CD4-positive, alpha-beta T cell treated with Interferon gamma for 1 hour (primary cell): ENCODE data around the gene SOX10.
"Not testable (repeated sequence)": the region's sequence is repeated elsewhere in the genome, so short reads cannot be mapped to it uniquely, and the experiment has no call there.

ENCODE experiments used
- DNase-seq: peaks from one replicate; pipeline ENCODE4 v3.0.0-alpha.2; 2020

The SOX10 gene

GRCh38 chr22:37959231-37959825, 25.0 kb downstream of the SOX10 start:
- no peak for DNase-seq

- no peak for DNase-seq
These were observed 27.1 kb downstream of the SOX10 start for GRCh38 chr22:37957232-37957631.

DNA sequence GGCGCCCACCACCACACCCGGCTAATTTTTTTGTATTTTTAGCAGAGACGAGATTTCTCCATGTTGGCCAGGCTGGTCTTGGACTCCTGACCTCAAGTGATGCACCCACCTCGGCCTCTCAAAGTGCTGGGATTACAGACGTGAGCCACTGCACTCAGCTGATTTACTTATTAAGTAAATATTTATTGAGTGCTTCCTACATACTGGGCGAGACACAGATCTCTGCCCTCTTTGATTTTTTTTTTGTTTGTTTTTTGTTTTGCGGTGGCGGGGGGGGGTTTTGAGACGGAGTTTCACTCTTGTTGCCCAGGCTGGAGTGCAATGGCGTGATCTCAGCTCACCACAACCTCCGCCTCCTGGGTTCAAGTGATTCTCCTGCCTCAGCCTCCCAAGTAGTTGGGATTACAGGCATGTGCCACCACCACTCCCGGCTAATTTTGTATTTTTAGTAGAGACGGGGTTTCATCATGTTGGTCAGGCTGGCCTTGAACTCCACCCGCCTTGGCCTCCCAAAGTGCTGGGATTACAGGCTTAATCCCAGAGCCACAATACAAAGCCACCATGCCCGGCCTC, 28.4 kb downstream of the SOX10 start:
- DNase-seq: not testable (repeated sequence)

DNA sequence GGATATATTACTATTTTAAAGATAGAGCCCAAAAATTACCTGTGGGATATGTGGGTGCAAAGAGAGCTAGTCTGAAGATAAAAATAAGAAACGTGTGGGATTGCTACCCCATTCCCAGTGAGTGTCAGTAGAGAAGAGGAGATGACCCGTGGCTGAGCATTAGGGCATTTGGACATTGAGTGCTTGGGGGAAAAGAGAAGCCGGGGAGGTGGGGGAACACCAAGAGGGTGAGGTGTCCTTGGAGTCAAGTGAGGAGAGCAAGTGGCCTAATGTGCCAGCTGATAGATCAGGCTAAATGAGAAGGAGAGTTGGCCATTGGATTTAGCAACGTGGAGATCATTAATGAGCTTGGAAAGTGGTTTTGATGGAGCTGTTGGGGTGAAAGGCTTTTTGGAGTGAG, 29.7 kb downstream of the SOX10 start:
- no peak for DNase-seq

DNA sequence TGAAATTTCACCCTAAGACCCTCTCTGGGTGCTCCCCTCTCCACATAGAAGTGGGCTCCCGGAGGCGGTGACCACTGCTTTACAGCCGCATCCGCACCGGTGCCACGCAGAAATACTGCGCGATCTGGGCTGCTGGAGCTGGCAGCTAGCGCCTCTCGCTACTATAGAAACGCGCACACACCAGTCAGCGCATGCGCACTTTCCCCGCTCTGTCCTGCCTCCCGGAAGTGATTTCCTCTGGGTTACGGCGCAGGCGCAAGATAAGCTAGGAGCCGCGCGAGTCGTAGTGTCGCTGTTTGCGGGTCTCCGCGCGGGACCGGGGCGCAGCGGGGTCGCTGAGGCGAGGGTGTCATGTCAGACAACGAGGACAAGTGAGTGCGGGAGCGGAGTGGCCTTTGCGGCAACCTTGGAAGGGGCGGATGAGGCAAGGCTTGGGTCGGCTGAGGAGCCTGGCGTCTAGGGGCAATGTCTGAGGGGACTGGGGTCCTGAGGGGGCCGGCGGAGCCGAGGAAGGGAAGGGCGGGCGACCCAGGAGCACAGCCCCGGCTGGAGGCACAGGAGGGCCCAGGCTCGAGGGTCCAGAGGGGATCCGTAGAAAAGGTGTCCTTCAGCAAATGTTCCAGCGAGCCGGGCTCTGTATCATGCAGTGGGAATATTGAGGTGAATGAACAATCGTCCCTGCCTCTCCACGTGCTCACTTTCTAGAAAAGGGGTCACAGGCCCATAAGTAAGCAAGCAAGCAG, 30.7 kb downstream of the SOX10 start, which contains the start of the genes C22orf23 and POLR2F:
C22orf23 (minus strand) TSS at position 165 of the 743 bp plus-strand sequence. CDS start 452 bp downstream, outside the sequence.
POLR2F (plus strand) TSS at position 263 of the 743 bp plus-strand sequence; CDS start at position 352, 89 bp downstream.
- DNase-seq: peak; percentile 96

- no peak for DNase-seq
These were observed 31.3 kb downstream of the SOX10 start for GRCh38 chr22:37953062-37953436.

DNA sequence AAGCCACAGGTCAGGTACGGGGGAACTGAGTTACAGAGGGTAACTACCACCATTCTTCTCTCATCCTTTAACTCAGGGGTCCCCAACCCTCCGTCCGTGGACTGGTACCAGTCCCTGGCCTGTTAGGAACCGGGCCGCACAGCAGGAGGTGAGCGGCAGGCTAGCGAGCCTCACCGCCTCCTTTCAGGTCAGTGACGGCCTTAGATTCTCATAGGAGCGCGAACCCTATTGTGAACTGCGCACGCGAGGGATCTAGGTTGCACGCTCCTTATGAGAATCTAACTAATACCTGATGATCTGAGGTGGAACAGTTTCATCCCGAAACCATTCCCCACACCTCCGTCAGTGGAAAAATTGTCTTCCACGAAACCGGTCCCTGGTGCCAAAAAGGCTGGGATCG, 31.7 kb downstream of the SOX10 start:
- DNase-seq: not testable (repeated sequence)

- DNase-seq: no peak
These were observed 33.0 kb downstream of the SOX10 start for GRCh38 chr22:37951305-37951704.

DNA sequence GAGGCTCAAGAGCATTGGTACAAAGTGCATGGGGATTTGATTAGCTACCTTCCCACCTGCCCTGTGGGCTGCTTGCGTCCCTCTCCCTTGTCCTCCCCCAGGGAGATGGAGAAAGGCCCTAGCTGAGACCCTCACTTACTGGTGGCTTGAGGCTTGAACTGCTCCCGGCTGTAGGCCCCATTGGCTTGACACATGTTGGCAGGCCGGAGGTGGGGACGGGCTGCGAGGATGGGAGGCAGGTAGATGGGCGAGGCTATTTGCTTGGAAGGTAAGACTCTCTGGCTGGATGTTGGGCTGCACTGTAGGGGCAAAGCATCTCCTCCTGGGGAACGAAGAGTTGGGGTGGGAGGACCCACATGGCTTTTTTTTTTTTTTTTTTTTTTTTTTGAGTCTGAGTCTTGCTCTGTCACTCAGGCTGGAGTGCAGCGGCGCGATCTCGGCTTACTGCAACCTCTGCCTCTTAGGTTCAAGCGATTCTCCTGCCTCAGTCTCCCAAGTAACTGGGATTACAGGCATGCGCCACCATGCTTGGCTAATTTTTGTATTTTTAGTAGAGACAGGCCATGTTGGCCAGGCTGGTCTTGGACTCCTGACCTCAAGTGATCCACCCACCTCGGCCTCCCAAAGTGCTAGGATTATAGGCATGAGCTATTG, 37.1 kb downstream of the SOX10 start:
- not testable (repeated sequence) for DNase-seq

GRCh38 chr22:37944423-37944822, 39.9 kb downstream of the SOX10 start:
- not testable (repeated sequence) for DNase-seq

- DNase-seq: no peak
These were observed 40.5 kb downstream of the SOX10 start for GRCh38 chr22:37943825-37944198.

- DNase-seq: no peak
These were observed 41.1 kb downstream of the SOX10 start for GRCh38 chr22:37943136-37943824.

DNA sequence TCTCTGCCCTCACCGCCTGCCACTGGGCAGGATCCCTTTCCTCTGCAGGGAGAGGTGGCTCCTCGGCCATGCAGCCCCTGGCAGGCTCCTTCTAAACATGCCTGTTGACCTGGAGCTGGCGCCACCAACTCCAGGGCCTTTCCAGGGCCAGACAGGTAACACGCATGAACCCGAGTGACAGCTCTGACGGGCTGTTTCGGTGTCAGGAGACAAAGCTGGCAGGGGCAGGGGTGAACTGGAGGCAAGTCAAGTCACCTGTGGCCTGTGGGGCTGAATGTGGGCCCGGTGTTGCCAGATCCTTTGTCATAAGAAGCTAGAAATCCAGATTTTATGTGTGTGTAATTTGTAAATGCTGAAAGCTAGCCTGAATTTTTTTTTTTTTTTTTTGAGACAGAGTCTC, 42.2 kb downstream of the SOX10 start:
- no peak for DNase-seq

GRCh38 chr22:37940698-37941376, 43.5 kb downstream of the SOX10 start:
- DNase-seq: no peak

- DNase-seq: peak; percentile 77
These were observed 50.5 kb downstream of the SOX10 start for GRCh38 chr22:37933711-37934376.

- DNase-seq: no peak
These were observed 51.4 kb downstream of the SOX10 start for GRCh38 chr22:37932821-37933578.

DNA sequence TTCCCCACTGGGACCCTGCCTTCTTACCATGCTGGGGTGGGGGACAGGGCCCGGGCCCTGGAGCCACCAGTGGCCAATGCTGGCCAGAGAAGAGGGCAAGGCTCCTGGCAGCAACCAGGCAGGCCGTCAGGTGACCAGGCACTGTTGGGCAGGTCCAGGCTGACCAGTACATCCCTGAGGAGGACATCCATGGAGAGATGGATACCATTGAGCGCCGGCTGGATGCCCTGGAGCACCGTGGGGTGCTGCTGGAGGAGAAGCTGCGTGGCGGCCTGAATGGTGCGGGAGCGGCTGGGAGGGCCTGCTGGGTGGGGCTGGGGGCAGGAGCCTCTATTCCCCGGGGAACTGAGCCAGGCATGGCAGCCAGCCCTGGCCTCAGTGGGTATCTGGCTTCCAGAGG, 52.0 kb downstream of the SOX10 start:
- DNase-seq: no peak

- DNase-seq: no peak
These were observed 52.4 kb downstream of the SOX10 start for GRCh38 chr22:37931893-37932389.

- DNase-seq: no peak
These were observed 53.4 kb downstream of the SOX10 start for GRCh38 chr22:37930952-37931440.

GRCh38 chr22:37930270-37930951, 53.9 kb downstream of the SOX10 start:
- DNase-seq: peak; percentile 16
